Nephron progenitor cell (in vitro differentiated cells): ENCODE results near the gene SUCLG2.

Source experiments
- DNase-seq: peaks from one replicate; pipeline ENCODE4 v3.0.0; 2021
- H3K27ac Mint-ChIP-seq: 2 replicates; pipeline ENCODE4 v1.8.0; 2021; ENCODE audit warnings: mild to moderate bottlenecking, moderate library complexity, mixed read lengths
- H3K27me3 Mint-ChIP-seq: 2 replicates; pipeline ENCODE4 v1.8.0; 2021; ENCODE audit warnings: mild to moderate bottlenecking, low read depth, mixed read lengths; ENCODE audit not compliant: poor library complexity
- H3K36me3 Mint-ChIP-seq: 2 replicates; pipeline ENCODE4 v1.8.0; 2021; ENCODE audit warnings: low read depth, mixed read lengths
- H3K4me1 Mint-ChIP-seq: 2 replicates; pipeline ENCODE4 v1.8.0; 2021; ENCODE audit warnings: mixed read lengths
- H3K4me3 Mint-ChIP-seq: 2 replicates; pipeline ENCODE4 v1.8.0; 2021; ENCODE audit warnings: mild to moderate bottlenecking, moderate library complexity, mixed read lengths
- H3K9me3 Mint-ChIP-seq: 2 replicates; pipeline ENCODE4 v1.8.0; 2021; ENCODE audit warnings: mild to moderate bottlenecking, moderate library complexity, mixed read lengths
- TF ChIP-seq, protein P1 (sequence below): fragments of 200-600 bp; sonication (generic); IDR thresholded peaks from 2 replicates; pipeline ENCODE4 v1.5.0; 2021; ENCODE audit warnings: antibody characterized with exemption

The SUCLG2 gene

GRCh38 chr3:67656614-67657013, 2.2 kb upstream of the SUCLG2 start:
- no peak overlapping the region for H3K4me3 Mint-ChIP-seq
- DNase-seq: no peak
- H3K4me1 Mint-ChIP-seq: peaks cover 31% of the 10 kb centered on the region
- H3K27me3 Mint-ChIP-seq: no peaks in the 10 kb centered on the region
- peaks cover 35% of the 10 kb centered on the region for H3K36me3 Mint-ChIP-seq
- TF ChIP-seq, protein P1, sequence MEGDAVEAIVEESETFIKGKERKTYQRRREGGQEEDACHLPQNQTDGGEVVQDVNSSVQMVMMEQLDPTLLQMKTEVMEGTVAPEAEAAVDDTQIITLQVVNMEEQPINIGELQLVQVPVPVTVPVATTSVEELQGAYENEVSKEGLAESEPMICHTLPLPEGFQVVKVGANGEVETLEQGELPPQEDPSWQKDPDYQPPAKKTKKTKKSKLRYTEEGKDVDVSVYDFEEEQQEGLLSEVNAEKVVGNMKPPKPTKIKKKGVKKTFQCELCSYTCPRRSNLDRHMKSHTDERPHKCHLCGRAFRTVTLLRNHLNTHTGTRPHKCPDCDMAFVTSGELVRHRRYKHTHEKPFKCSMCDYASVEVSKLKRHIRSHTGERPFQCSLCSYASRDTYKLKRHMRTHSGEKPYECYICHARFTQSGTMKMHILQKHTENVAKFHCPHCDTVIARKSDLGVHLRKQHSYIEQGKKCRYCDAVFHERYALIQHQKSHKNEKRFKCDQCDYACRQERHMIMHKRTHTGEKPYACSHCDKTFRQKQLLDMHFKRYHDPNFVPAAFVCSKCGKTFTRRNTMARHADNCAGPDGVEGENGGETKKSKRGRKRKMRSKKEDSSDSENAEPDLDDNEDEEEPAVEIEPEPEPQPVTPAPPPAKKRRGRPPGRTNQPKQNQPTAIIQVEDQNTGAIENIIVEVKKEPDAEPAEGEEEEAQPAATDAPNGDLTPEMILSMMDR: no peak
- H3K27ac Mint-ChIP-seq: no peak overlapping the region
- peaks cover 26% of the 10 kb centered on the region for H3K9me3 Mint-ChIP-seq

GRCh38 chr3:67655364-67656121, 1.1 kb upstream of the SUCLG2 start:
- Mint-ChIP-seq H3K36me3 (peaks cover 35% of the 10 kb centered on the region), H3K4me3 (peak overlapping the region; percentile 78), H3K4me1 (peaks cover 42% of the 10 kb centered on the region), H3K27ac (no peak overlapping the region), H3K9me3 (peaks cover 26% of the 10 kb centered on the region), H3K27me3 (no peaks in the 10 kb centered on the region)
- no peak for DNase-seq
- TF ChIP-seq, protein P1: no peak

DNA sequence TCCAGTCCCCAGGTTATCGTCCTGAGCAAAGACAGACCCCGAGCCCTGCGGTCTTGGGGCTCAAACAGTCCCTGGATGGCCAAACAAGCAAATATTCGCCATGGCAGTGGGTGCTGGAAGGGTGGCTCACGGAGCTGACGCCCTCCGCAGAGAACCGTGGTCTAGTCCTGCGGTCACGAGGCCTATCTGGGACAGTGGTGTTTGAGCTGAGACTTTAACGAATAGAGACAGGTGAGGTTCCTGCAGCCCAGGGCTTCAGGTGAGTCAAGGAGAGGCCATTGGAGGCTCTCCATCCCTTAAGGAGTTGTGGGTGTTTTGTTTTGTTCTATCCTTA, 399 bp upstream of the SUCLG2 start:
- TF ChIP-seq, protein P1: no peak
- DNase-seq: no peak
- H3K27ac Mint-ChIP-seq: peak overlapping the region; percentile 75
- H3K27me3 Mint-ChIP-seq: no peaks in the 10 kb centered on the region
- peaks cover 26% of the 10 kb centered on the region for H3K9me3 Mint-ChIP-seq
- peaks cover 49% of the 10 kb centered on the region for H3K4me1 Mint-ChIP-seq
- peaks cover 35% of the 10 kb centered on the region for H3K36me3 Mint-ChIP-seq
- peak overlapping the region; percentile 78 for H3K4me3 Mint-ChIP-seq

GRCh38 chr3:67653425-67654098, 850 bp downstream of the SUCLG2 start:
- Mint-ChIP-seq H3K27me3 (no peaks in the 10 kb centered on the region), H3K27ac (no peak overlapping the region), H3K4me1 (peaks cover 59% of the 10 kb centered on the region), H3K4me3 (peak overlapping the region; percentile 76), H3K9me3 (peaks cover 26% of the 10 kb centered on the region), H3K36me3 (peaks cover 40% of the 10 kb centered on the region)
- TF ChIP-seq, protein P1: no peak
- DNase-seq: no peak

- Mint-ChIP-seq H3K27me3 (no peaks in the 10 kb centered on the region), H3K36me3 (peaks cover 38% of the 10 kb centered on the region), H3K4me1 (peaks cover 51% of the 10 kb centered on the region), H3K9me3 (peaks cover 3% of the 10 kb centered on the region), H3K27ac (peak overlapping the region; percentile 43), H3K4me3 (no peak overlapping the region)
- no peak for DNase-seq
- TF ChIP-seq, protein P1: no peak
Observed at GRCh38 chr3:67650084-67650483, 4.3 kb downstream of the SUCLG2 start.
